ENCODE results near the gene FIGN. TPM values are rescaled to one million over a fixed set of nuclear protein-coding genes. Genes with fewer than 3 reads are reported as not detected.

Gene FIGN
- total and polyA plus RNA-seq, 2 of the 8 experiments (the other 6 are each of a cell fraction or from before 2014, with no cell fraction given), result 5.0 to 22.8 TPM

DNA sequence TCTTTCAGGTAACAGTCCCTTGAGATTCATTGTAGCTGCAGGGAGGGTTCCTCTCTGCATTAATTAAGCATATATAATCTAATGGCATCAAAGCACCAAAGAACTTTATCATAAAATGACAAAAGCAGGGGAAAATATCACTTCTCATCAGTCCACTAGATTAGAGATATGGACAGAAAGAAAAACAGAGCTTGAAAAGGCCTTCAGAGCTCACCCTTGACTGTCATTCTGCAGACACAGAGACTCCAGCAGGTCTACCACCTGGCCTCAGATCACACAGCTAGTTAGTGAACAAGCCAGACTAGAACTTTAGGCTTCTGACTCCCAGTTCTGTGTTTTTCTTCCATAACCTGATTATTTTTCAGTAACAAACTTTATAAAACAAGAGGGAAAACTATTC lies 88.5 kb downstream of the FIGN start:
- no peak for FAIRE-seq
- H3K14ac ChIP-seq (ENCODE audit: insufficient read length), result no peak overlapping the region
- H3K27me3 ChIP-seq (replicated peaks in 1 of 4; ENCODE audit: control insufficient read depth in 3 of 4, extremely low read depth in 1 of 4, insufficient read depth in 3 of 4, low read length in 3 of 4), result no peaks in the 10 kb centered on the region
- no peak overlapping the region for H2BK20ac ChIP-seq (ENCODE audit: low read length)
- DNase-seq (ENCODE audit: low read depth in 1 of 2, low spot score in 2 of 2), result no peak
- H3K56ac ChIP-seq (replicated peaks; ENCODE audit: insufficient read length, low read depth, low read length), result no peak overlapping the region
- H2BK120ac ChIP-seq (replicated peaks; ENCODE audit: low read depth, low read length), result no peak overlapping the region
- no peaks in the 10 kb centered on the region for H4K20me1 ChIP-seq (replicated peaks in 1 of 2; ENCODE audit: control insufficient read depth in 1 of 2, insufficient read depth in 2 of 2, low read length in 2 of 2)
- peaks cover 0 to 9% (median 2%) of the 10 kb centered on the region in 4 experiments; a peak in 2 of 7 replicates for H3K4me1 ChIP-seq (replicated peaks in 1 of 4; ENCODE audit: control insufficient read depth in 3 of 4, insufficient read depth in 4 of 4, low read length in 3 of 4)
- H3K79me1 ChIP-seq (ENCODE audit: low read depth, low read length), result no peaks in the 10 kb centered on the region
- POLR2A ChIA-PET (ENCODE audit: partially characterized antibody), result interaction anchor here (0.6 to 1.4 kb wide), 5 partner anchors 9 to 23 kb away, joined by 3 to 4 read pairs (median 3); no protein-coding TSS in a partner anchor
- H3K9me3 ChIP-seq (ENCODE audit: insufficient read depth in 2 of 2, low read depth in 1 of 2, low read length in 1 of 2), result no peaks in the 10 kb centered on the region
- H4K8ac ChIP-seq (ENCODE audit: extremely low read depth, insufficient read depth, low read length), result no peak overlapping the region
- H2AK5ac ChIP-seq (ENCODE audit: low read depth, low read length), result no peak overlapping the region
- H3K23me2 ChIP-seq (ENCODE audit: low read depth, low read length), result no peaks in the 10 kb centered on the region
- no peak overlapping the region for H2BK5ac ChIP-seq (ENCODE audit: low read depth, low read length)
- H3K79me2 ChIP-seq (ENCODE audit: control insufficient read depth in 1 of 2, insufficient read depth in 2 of 2, low read length in 2 of 2), result peaks cover 0 to 20% of the 10 kb centered on the region in 2 experiments; a peak in 2 of 4 replicates
- no peak overlapping the region for H3K27ac ChIP-seq (ENCODE audit: low read depth, low read length)
- no peak overlapping the region for H3K23ac ChIP-seq (ENCODE audit: insufficient read length)
- no peak overlapping the region for H4K5ac ChIP-seq (ENCODE audit: insufficient read length, low read depth, low read length)
- H3K4me3 ChIP-seq (ENCODE audit: extremely low read depth in 1 of 4, insufficient read depth in 2 of 4, low read depth in 3 of 4, low read length in 4 of 4), result no peak overlapping the region
- CTCF ChIA-PET (ENCODE audit: partially characterized antibody), result no interaction called here
- H3K18ac ChIP-seq (ENCODE audit: extremely low read depth, low read length), result no peak overlapping the region
- H3K9ac ChIP-seq (replicated peaks in 1 of 4; ENCODE audit: extremely low read depth in 1 of 4, low read depth in 3 of 4, low read length in 3 of 4), result no peak overlapping the region
- no peak overlapping the region for H2BK12ac ChIP-seq (ENCODE audit: low read depth, low read length)
- no peak overlapping the region for H2AFZ ChIP-seq (ENCODE audit: low read length)
- H3K4me2 ChIP-seq (ENCODE audit: insufficient read depth in 1 of 2, low read depth in 2 of 2, low read length in 2 of 2), result no peak overlapping the region
- H4K91ac ChIP-seq (replicated peaks; ENCODE audit: insufficient read length, low read length), result no peak overlapping the region
- no peak overlapping the region for H2BK15ac ChIP-seq (ENCODE audit: low read length)
- no peak overlapping the region for H3K4ac ChIP-seq (replicated peaks; ENCODE audit: insufficient read length, low read depth, low read length)
- no peaks in the 10 kb centered on the region for H3K36me3 ChIP-seq (ENCODE audit: control insufficient read depth in 2 of 4, insufficient read depth in 4 of 4, low read length in 3 of 4)
- TF ChIP-seq KDM5A (IDR thresholded peaks at IDR 0.05; ENCODE audit: low read length) (no peak), TEAD4 (IDR thresholded peaks at IDR 0.05; ENCODE audit: low read depth, low read length) (no peak), BACH1 (IDR thresholded peaks at IDR 0.05; ENCODE audit: low read length) (no peak), E2F6 (IDR thresholded peaks at IDR 0.05) (no peak), POLR2A (IDR thresholded peaks at IDR 0.05; ENCODE audit: control extremely low read depth in 1 of 2, low read depth in 2 of 2, low read length in 2 of 2) (no peak), SP2 (IDR thresholded peaks at IDR 0.05; ENCODE audit: low read length) (no peak), POU5F1 (IDR thresholded peaks at IDR 0.05; ENCODE audit: low read depth, low read length) (no peak), JUN (IDR thresholded peaks at IDR 0.05; ENCODE audit: low read depth, low read length) (no peak)

Measured in H1 (cell line).